NCI-H1105 (cell line): Measurements from ENCODE around the gene UBAC2.

Experiments used
- DNase-seq: peaks from one replicate; lab custom pipeline; 2025; lab: John Stamatoyannopoulos, UW

The UBAC2 gene

GRCh38 chr13:99418103-99418842 lies 217.6 kb downstream of the UBAC2 start:
- DNase-seq: no peak

- DNase-seq: no peak
Measured at GRCh38 chr13:99418843-99419140, 218.1 kb downstream of the UBAC2 start.

- DNase-seq: no peak
Measured at GRCh38 chr13:99419591-99420243, 219.1 kb downstream of the UBAC2 start.

GRCh38 chr13:99421271-99421670 lies 220.6 kb downstream of the UBAC2 start:
- no peak for DNase-seq

- DNase-seq: no peak
Measured at GRCh38 chr13:99421758-99422585, 221.3 kb downstream of the UBAC2 start.

- DNase-seq: no peak
Measured at GRCh38 chr13:99422586-99423220, 222.0 kb downstream of the UBAC2 start.

GRCh38 chr13:99425485-99426341 lies 225.1 kb downstream of the UBAC2 start:
- no peak for DNase-seq

- no peak for DNase-seq
Measured at GRCh38 chr13:99426426-99426825, 225.8 kb downstream of the UBAC2 start.

GRCh38 chr13:99429670-99430069 lies 229.0 kb downstream of the UBAC2 start:
- no peak for DNase-seq

- no peak for DNase-seq
Measured at GRCh38 chr13:99431927-99432608, 231.4 kb downstream of the UBAC2 start.

GRCh38 chr13:99432609-99433542 lies 232.2 kb downstream of the UBAC2 start:
- DNase-seq: no peak

- DNase-seq: no peak
Measured at GRCh38 chr13:99433543-99434075, 233.0 kb downstream of the UBAC2 start.

GRCh38 chr13:99434258-99434788 lies 233.7 kb downstream of the UBAC2 start:
- DNase-seq: no peak

GRCh38 chr13:99435116-99435515 lies 234.5 kb downstream of the UBAC2 start:
- no peak for DNase-seq

GRCh38 chr13:99435998-99436397 lies 235.3 kb downstream of the UBAC2 start:
- no peak for DNase-seq
